HEK293 (cell line): ENCODE data around the gene CUEDC1.

Experiments
- CTCF ChIA-PET: fragments of 350-600 bp; formaldehyde crosslinking; extraction: SDS; loops from one replicate; lab custom pipeline; 2021; ENCODE audit warnings: antibody characterized with exemption; lab: Yijun Ruan, JAX
- POLR2A ChIA-PET: fragments of 300-600 bp; formaldehyde crosslinking; extraction: SDS; loops from one replicate; lab custom pipeline; 2020; ENCODE audit warnings: antibody characterized with exemption, inconsistent platforms; lab: Yijun Ruan, JAX
- H3K27ac ChIP-seq: fragments of 200-500 bp; sonication (Bioruptor generic); 2 replicates; pipeline ENCODE4 v1.5.1; 2014; ENCODE audit warnings: low read depth, low read length, control low read depth, inconsistent platforms; ENCODE audit errors: extremely low read depth
- H3K36me3 ChIP-seq, 2 experiments: fragments of 200-500 bp in 1 of 2; sonication (Bioruptor generic) in 1 of 2; 1 replicate in 1 of 2; 2 replicates in 1 of 2; pipeline ENCODE4 v1.5.1; 2014 to 2017; ENCODE audit warnings: inconsistent platforms in 2 of 2, low read length in 2 of 2; ENCODE audit not compliant: control insufficient read depth in 2 of 2, insufficient read depth in 1 of 2
- H3K4me1 ChIP-seq: fragments of 200-500 bp; sonication (Bioruptor generic); 2 replicates; pipeline ENCODE4 v1.5.1; 2014; ENCODE audit warnings: mild to moderate bottlenecking, low read length, inconsistent platforms; ENCODE audit not compliant: control insufficient read depth, insufficient read depth
- H3K4me3 ChIP-seq: 2 replicates; pipeline ENCODE4 v1.5.1; 2011; ENCODE audit warnings: low read depth, mild to moderate bottlenecking, control low read depth, low read length, moderate library complexity
- H3K9me3 ChIP-seq: fragments of 200-500 bp; sonication (Bioruptor generic); 2 replicates; pipeline ENCODE4 v1.5.1; 2014; ENCODE audit warnings: low read depth, low read length, inconsistent platforms; ENCODE audit not compliant: control insufficient read depth, insufficient read depth
- GLI4 ChIP-seq: fragments of 450-650 bp; formaldehyde crosslinking; IDR thresholded peaks from 2 replicates; pipeline ENCODE4 v1.5.1; 2016; ENCODE audit warnings: missing biosample characterization, missing genetic modification characterization
- KLF1 ChIP-seq: fragments of 450-650 bp; formaldehyde crosslinking; IDR thresholded peaks from 2 replicates; pipeline ENCODE4 v1.5.1; 2016; ENCODE audit warnings: missing biosample characterization, missing genetic modification characterization
- SP3 ChIP-seq: fragments of 450-650 bp; formaldehyde crosslinking; IDR thresholded peaks from 2 replicates; pipeline ENCODE4 v1.5.1; 2016; ENCODE audit warnings: missing biosample characterization, missing genetic modification characterization
- SP7 ChIP-seq: fragments of 450-650 bp; formaldehyde crosslinking; IDR thresholded peaks from 2 replicates; pipeline ENCODE4 v1.5.1; 2016; ENCODE audit warnings: missing biosample characterization, missing genetic modification characterization
- ZNF221 ChIP-seq: fragments of 450-650 bp; formaldehyde crosslinking; IDR thresholded peaks from 2 replicates; pipeline ENCODE4 v1.5.1; 2017; ENCODE audit warnings: missing biosample characterization, missing genetic modification characterization, borderline replicate concordance
- ZNF239 ChIP-seq: fragments of 450-650 bp; formaldehyde crosslinking; IDR thresholded peaks from 2 replicates; pipeline ENCODE4 v1.5.1; 2016; ENCODE audit warnings: missing biosample characterization, missing genetic modification characterization
- ZNF26 ChIP-seq: fragments of 450-650 bp; formaldehyde crosslinking; IDR thresholded peaks from 2 replicates; pipeline ENCODE4 v1.5.1; 2016; ENCODE audit warnings: missing biosample characterization, missing genetic modification characterization
- ZNF280C ChIP-seq: fragments of 450-650 bp; formaldehyde crosslinking; IDR thresholded peaks from 2 replicates; pipeline ENCODE4 v1.5.1; 2016; ENCODE audit warnings: missing biosample characterization, missing genetic modification characterization
- ZNF529 ChIP-seq: fragments of 450-650 bp; formaldehyde crosslinking; IDR thresholded peaks from 2 replicates; pipeline ENCODE4 v1.5.1; 2017; ENCODE audit warnings: missing genetic modification characterization, missing biosample characterization; ENCODE audit not compliant: insufficient replicate concordance
- ZNF549 ChIP-seq: fragments of 450-650 bp; IDR thresholded peaks from 2 replicates; pipeline ENCODE4 v1.5.1; 2018; ENCODE audit warnings: missing biosample characterization, missing genetic modification characterization, mild to moderate bottlenecking, inconsistent platforms, moderate library complexity
- ZNF571 ChIP-seq: fragments of 450-650 bp; formaldehyde crosslinking; IDR thresholded peaks from 2 replicates; pipeline ENCODE4 v1.5.0; 2017; ENCODE audit warnings: missing biosample characterization, missing genetic modification characterization
- ZNF658 ChIP-seq: fragments of 450-650 bp; formaldehyde crosslinking; IDR thresholded peaks from 2 replicates; pipeline ENCODE4; 2016; ENCODE audit warnings: missing biosample characterization, missing genetic modification characterization
- ZSCAN23 ChIP-seq: fragments of 450-650 bp; formaldehyde crosslinking; IDR thresholded peaks from 2 replicates; pipeline ENCODE4 v1.5.1; 2016; ENCODE audit warnings: missing biosample characterization, missing genetic modification characterization
- TF ChIP-seq, protein P1 (sequence below): fragments of 450-650 bp; formaldehyde crosslinking; IDR thresholded peaks from 2 replicates; pipeline ENCODE4 v1.5.0; 2017; ENCODE audit warnings: missing biosample characterization, missing genetic modification characterization, borderline replicate concordance
- TF ChIP-seq, protein P2 (sequence below): fragments of 450-650 bp; formaldehyde crosslinking; IDR thresholded peaks from 2 replicates; pipeline ENCODE4 v1.5.1; 2017; ENCODE audit warnings: missing biosample characterization, missing genetic modification characterization
- TF ChIP-seq, protein P3 (sequence below): fragments of 450-650 bp; formaldehyde crosslinking; IDR thresholded peaks from 2 replicates; pipeline ENCODE4 v1.5.1; 2016; ENCODE audit warnings: missing biosample characterization, missing genetic modification characterization
- TF ChIP-seq, protein P4 (sequence below): fragments of 450-650 bp; formaldehyde crosslinking; IDR thresholded peaks from 2 replicates; pipeline ENCODE4 v1.5.1; 2016; ENCODE audit warnings: missing biosample characterization, missing genetic modification characterization, borderline replicate concordance

CUEDC1 gene

GRCh38 chr17:57872536-57872935 lies 82.7 kb downstream of the CUEDC1 start (continued):
- TF ChIP-seq ZNF26 (tag by site-specific recombination) (no peak), ZNF239 (tag by site-specific recombination) (no peak), SP3 (tag by site-specific recombination) (no peak), ZSCAN23 (no peak)
- TF ChIP-seq, protein P1, sequence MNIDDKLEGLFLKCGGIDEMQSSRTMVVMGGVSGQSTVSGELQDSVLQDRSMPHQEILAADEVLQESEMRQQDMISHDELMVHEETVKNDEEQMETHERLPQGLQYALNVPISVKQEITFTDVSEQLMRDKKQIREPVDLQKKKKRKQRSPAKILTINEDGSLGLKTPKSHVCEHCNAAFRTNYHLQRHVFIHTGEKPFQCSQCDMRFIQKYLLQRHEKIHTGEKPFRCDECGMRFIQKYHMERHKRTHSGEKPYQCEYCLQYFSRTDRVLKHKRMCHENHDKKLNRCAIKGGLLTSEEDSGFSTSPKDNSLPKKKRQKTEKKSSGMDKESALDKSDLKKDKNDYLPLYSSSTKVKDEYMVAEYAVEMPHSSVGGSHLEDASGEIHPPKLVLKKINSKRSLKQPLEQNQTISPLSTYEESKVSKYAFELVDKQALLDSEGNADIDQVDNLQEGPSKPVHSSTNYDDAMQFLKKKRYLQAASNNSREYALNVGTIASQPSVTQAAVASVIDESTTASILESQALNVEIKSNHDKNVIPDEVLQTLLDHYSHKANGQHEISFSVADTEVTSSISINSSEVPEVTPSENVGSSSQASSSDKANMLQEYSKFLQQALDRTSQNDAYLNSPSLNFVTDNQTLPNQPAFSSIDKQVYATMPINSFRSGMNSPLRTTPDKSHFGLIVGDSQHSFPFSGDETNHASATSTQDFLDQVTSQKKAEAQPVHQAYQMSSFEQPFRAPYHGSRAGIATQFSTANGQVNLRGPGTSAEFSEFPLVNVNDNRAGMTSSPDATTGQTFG (tag by site-specific recombination), result no peak
- TF ChIP-seq, all 188 proteins: peak for 0

DNA sequence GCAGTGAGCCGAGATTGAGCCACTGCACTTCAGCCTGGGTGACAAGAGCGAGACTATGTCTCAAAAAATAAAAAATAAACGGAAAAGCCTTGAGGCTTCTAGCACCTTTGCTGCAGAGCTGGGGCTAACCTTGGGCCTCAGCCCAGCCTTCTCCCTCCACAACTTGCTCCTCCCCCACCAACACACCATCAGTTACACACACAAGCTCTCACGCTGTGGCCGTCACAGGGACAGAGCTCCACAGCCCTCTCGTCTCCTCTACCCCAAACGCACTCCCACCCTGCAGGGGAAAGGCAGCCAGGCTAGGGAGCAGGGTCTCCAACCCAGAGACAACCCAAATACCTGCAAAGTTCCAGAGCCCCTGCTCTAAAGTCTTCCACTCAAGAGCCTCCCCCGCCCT lies 83.3 kb downstream of the CUEDC1 start:
- Histone ChIP-seq H3K36me3 (peaks cover 0 to 51% of the 10 kb centered on the region in 2 experiments; a peak in 1 of 3 replicates), H3K27ac (no peak overlapping the region), H3K9me3 (no peaks in the 10 kb centered on the region), H3K4me3 (no peak overlapping the region), H3K4me1 (peaks cover 24% of the 10 kb centered on the region)
- POLR2A ChIA-PET, result no interaction called here
- CTCF ChIA-PET, result interaction anchor here (0.7 to 6.8 kb wide), 4 partner anchors 14 to 152 kb away, joined by 3 to 78 read pairs (median 20); no protein-coding TSS in a partner anchor
- TF ChIP-seq, protein P2, sequence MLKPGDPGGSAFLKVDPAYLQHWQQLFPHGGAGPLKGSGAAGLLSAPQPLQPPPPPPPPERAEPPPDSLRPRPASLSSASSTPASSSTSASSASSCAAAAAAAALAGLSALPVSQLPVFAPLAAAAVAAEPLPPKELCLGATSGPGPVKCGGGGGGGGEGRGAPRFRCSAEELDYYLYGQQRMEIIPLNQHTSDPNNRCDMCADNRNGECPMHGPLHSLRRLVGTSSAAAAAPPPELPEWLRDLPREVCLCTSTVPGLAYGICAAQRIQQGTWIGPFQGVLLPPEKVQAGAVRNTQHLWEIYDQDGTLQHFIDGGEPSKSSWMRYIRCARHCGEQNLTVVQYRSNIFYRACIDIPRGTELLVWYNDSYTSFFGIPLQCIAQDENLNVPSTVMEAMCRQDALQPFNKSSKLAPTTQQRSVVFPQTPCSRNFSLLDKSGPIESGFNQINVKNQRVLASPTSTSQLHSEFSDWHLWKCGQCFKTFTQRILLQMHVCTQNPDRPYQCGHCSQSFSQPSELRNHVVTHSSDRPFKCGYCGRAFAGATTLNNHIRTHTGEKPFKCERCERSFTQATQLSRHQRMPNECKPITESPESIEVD (tag by site-specific recombination), result no peak
- TF ChIP-seq GLI4 (tag by site-specific recombination) (no peak), ZNF658 (tag by site-specific recombination) (no peak), ZNF571 (tag by site-specific recombination) (no peak), SP7 (tag by site-specific recombination) (no peak), ZNF221 (tag by site-specific recombination) (no peak), ZNF549 (tag by site-specific recombination) (no peak), ZNF529 (tag by site-specific recombination) (no peak), ZNF280C (no peak), KLF1 (tag by site-specific recombination) (no peak)
- TF ChIP-seq, protein P3, sequence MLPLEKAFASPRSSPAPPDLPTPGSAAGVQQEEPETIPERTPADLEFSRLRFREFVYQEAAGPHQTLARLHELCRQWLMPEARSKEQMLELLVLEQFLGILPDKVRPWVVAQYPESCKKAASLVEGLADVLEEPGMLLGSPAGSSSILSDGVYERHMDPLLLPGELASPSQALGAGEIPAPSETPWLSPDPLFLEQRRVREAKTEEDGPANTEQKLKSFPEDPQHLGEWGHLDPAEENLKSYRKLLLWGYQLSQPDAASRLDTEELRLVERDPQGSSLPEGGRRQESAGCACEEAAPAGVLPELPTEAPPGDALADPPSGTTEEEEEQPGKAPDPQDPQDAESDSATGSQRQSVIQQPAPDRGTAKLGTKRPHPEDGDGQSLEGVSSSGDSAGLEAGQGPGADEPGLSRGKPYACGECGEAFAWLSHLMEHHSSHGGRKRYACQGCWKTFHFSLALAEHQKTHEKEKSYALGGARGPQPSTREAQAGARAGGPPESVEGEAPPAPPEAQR, result no peak
- TF ChIP-seq, protein P4, sequence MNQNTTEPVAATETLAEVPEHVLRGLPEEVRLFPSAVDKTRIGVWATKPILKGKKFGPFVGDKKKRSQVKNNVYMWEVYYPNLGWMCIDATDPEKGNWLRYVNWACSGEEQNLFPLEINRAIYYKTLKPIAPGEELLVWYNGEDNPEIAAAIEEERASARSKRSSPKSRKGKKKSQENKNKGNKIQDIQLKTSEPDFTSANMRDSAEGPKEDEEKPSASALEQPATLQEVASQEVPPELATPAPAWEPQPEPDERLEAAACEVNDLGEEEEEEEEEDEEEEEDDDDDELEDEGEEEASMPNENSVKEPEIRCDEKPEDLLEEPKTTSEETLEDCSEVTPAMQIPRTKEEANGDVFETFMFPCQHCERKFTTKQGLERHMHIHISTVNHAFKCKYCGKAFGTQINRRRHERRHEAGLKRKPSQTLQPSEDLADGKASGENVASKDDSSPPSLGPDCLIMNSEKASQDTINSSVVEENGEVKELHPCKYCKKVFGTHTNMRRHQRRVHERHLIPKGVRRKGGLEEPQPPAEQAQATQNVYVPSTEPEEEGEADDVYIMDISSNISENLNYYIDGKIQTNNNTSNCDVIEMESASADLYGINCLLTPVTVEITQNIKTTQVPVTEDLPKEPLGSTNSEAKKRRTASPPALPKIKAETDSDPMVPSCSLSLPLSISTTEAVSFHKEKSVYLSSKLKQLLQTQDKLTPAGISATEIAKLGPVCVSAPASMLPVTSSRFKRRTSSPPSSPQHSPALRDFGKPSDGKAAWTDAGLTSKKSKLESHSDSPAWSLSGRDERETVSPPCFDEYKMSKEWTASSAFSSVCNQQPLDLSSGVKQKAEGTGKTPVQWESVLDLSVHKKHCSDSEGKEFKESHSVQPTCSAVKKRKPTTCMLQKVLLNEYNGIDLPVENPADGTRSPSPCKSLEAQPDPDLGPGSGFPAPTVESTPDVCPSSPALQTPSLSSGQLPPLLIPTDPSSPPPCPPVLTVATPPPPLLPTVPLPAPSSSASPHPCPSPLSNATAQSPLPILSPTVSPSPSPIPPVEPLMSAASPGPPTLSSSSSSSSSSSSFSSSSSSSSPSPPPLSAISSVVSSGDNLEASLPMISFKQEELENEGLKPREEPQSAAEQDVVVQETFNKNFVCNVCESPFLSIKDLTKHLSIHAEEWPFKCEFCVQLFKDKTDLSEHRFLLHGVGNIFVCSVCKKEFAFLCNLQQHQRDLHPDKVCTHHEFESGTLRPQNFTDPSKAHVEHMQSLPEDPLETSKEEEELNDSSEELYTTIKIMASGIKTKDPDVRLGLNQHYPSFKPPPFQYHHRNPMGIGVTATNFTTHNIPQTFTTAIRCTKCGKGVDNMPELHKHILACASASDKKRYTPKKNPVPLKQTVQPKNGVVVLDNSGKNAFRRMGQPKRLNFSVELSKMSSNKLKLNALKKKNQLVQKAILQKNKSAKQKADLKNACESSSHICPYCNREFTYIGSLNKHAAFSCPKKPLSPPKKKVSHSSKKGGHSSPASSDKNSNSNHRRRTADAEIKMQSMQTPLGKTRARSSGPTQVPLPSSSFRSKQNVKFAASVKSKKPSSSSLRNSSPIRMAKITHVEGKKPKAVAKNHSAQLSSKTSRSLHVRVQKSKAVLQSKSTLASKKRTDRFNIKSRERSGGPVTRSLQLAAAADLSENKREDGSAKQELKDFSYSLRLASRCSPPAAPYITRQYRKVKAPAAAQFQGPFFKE (tag by site-specific recombination), result no peak
- TF ChIP-seq, protein P1 (tag by site-specific recombination), result no peak
